Effector CD8-positive, alpha-beta T cell (primary cell): ENCODE measurements around the gene SPEN.

Source experiments
- DNase-seq: peaks from one replicate; lab custom pipeline; 2025; lab: John Stamatoyannopoulos, UW

SPEN gene

DNA sequence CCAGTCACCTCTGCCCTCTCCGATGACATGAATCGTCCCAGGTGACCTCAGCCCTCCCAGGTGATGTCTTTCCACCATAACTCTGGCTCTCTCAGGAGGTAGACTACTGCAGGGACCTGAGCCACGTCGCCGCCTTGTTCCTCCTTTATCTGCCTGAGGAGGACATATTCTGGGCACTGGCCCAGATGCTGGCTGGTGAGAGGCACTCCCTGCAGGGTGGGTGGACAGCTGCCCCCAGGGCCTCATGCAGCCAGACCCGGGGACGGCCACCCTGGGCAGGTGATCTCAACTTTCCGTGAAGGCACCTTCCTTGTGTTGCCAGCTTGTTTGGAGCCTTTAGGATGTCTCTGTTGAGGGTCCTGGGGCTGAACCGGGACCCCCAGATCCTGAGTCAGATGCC lies 142.3 kb downstream of the SPEN start:
- DNase-seq, result no peak
